CD4-positive, alpha-beta memory T cell (primary cell): Measurements from ENCODE around the gene DIAPH2. TPM values are rescaled to one million over a fixed set of nuclear protein-coding genes. Genes with fewer than 3 reads are reported as not detected.

Experiments
- CTCF ChIA-PET: fragments of 350-600 bp; sonication (Branson Sonifier 250); formaldehyde crosslinking; loops from one replicate; lab custom pipeline; 2021; ENCODE audit warnings: inconsistent platforms; ENCODE audit not compliant: partially characterized antibody; lab: Charles Lee
- POLR2A ChIA-PET: fragments of 350-600 bp; sonication (Branson Sonifier 250); formaldehyde crosslinking; loops from one replicate; lab custom pipeline; 2021; ENCODE audit not compliant: partially characterized antibody; lab: Charles Lee
- DNase-seq, 5 donors: peaks; one replicate each; pipeline versions ENCODE4 v3.0.0 to v3.0.0-alpha.2; 2020 to 2022; ENCODE audit warnings: mixed read lengths in 1 of 5
- H3K27ac ChIP-seq: one replicate; pipeline ENCODE4 v1.7.0; 2013; ENCODE audit warnings: low read depth, low read length
- H3K27me3 ChIP-seq: 2 replicates; pipeline ENCODE4 v1.7.0; 2013; ENCODE audit warnings: mild to moderate bottlenecking, low read length, moderate library complexity; ENCODE audit not compliant: insufficient read depth
- H3K36me3 ChIP-seq: 2 replicates; pipeline ENCODE4 v1.7.0; 2013; ENCODE audit warnings: mild to moderate bottlenecking, low read length, moderate library complexity; ENCODE audit not compliant: insufficient read depth
- H3K4me1 ChIP-seq: 2 replicates; pipeline ENCODE4 v1.7.0; 2013; ENCODE audit warnings: mild to moderate bottlenecking, low read length, moderate library complexity; ENCODE audit not compliant: insufficient read depth
- H3K4me3 ChIP-seq, 2 donors: one replicate each; pipeline ENCODE4 v1.7.0; 2013; ENCODE audit warnings: low read length in 2 of 2, mild to moderate bottlenecking in 1 of 2
- H3K9me3 ChIP-seq, 2 donors: one replicate each; pipeline ENCODE4 v1.7.0; 2013; ENCODE audit warnings: low read length in 2 of 2, control low read depth in 1 of 2; ENCODE audit not compliant: control insufficient read depth in 1 of 2
- H3K27ac Mint-ChIP-seq, 7 donors: one replicate each; pipeline ENCODE4 v1.8.0; 2020 to 2021; ENCODE audit warnings: mixed read lengths in 7 of 7, mild to moderate bottlenecking in 6 of 7, inconsistent platforms in 3 of 7, moderate library complexity in 3 of 7
- H3K27me3 Mint-ChIP-seq, 2 donors: one replicate each; pipeline ENCODE4 v1.8.0; 2020 to 2021; ENCODE audit warnings: mixed read lengths in 2 of 2
- H3K36me3 Mint-ChIP-seq, 2 donors: one replicate each; pipeline ENCODE4 v1.8.0; 2020 to 2021; ENCODE audit warnings: mixed read lengths in 2 of 2, inconsistent platforms in 1 of 2, mild to moderate bottlenecking in 1 of 2
- H3K4me1 Mint-ChIP-seq, 4 donors: one replicate each; pipeline ENCODE4 v1.8.0; 2020 to 2021; ENCODE audit warnings: mixed read lengths in 4 of 4, mild to moderate bottlenecking in 1 of 4
- H3K4me3 Mint-ChIP-seq, 8 donors: one replicate each; pipeline ENCODE4 v1.8.0; 2020 to 2021; ENCODE audit warnings: mixed read lengths in 8 of 8, mild to moderate bottlenecking in 7 of 8, moderate library complexity in 6 of 8, inconsistent platforms in 3 of 8
- H3K9me3 Mint-ChIP-seq, 8 donors: one replicate each; pipeline ENCODE4 v1.8.0; 2020 to 2021; ENCODE audit warnings: mixed read lengths in 8 of 8, mild to moderate bottlenecking in 5 of 8, inconsistent platforms in 3 of 8, moderate library complexity in 1 of 8
- intact Hi-C: fragments of 100-400 bp; cut with micrococcal nuclease; formaldehyde crosslinking; loops from one replicate; pipeline ENCODE4 v1.15.1; 2023
- polyA plus RNA-seq, 2 donors: library from polyadenylated mRNA; unstranded; fragments of 300-500 nt; fragmentation: Illumina TruSeq; gene quantifications; one replicate each; pipeline ENCODE4 v1.2.3, GENCODE V29; 2021
- total RNA-seq, 2 experiments: library from RNA; stranded (reverse); gene quantifications; one replicate each; pipeline ENCODE4 v1.2.3, GENCODE V29; 2021

Gene DIAPH2
- total and polyA plus RNA-seq, 4 experiments from 2014 or later = 9.6 to 13.8 (median 11.6) TPM

- Mint-ChIP-seq H3K4me1 (peaks cover 0 to 5% (median 2%) of the 10 kb centered on the region in 4 donors), H3K27me3 (no peaks in the 10 kb centered on the region), H3K27ac (no peak overlapping the region), H3K36me3 (peaks cover 0 to 4% of the 10 kb centered on the region in 2 donors), H3K9me3 (no peaks in the 10 kb centered on the region), H3K4me3 (no peak overlapping the region)
- intact Hi-C loops = no loop called here
- Histone ChIP-seq H3K27ac (no peak overlapping the region), H3K4me1 (no peaks in the 10 kb centered on the region), H3K36me3 (no peaks in the 10 kb centered on the region), H3K9me3 (no peaks in the 10 kb centered on the region), H3K27me3 (no peaks in the 10 kb centered on the region), H3K4me3 (no peak overlapping the region)
- CTCF ChIA-PET = no interaction called here
- no peak for DNase-seq
- POLR2A ChIA-PET = no interaction called here
Observed at GRCh38 chrX:97065973-97066372, 381.3 kb downstream of the DIAPH2 start.

- H3K4me3 Mint-ChIP-seq = no peak overlapping the region
- ChIA-PET POLR2A (no interaction called here), CTCF (no interaction called here)
- peaks cover 0 to 4% of the 10 kb centered on the region in 2 donors for H3K36me3 Mint-ChIP-seq
- Histone ChIP-seq H3K9me3 (no peaks in the 10 kb centered on the region), H3K27me3 (no peaks in the 10 kb centered on the region), H3K4me1 (no peaks in the 10 kb centered on the region), H3K36me3 (no peaks in the 10 kb centered on the region), H3K27ac (no peak overlapping the region), H3K4me3 (no peak overlapping the region)
- intact Hi-C loops = no loop called here
- no peak for DNase-seq
- H3K9me3 Mint-ChIP-seq = no peaks in the 10 kb centered on the region
- H3K4me1 Mint-ChIP-seq = peaks cover 0 to 5% (median 2%) of the 10 kb centered on the region in 4 donors
- H3K27ac Mint-ChIP-seq = no peak overlapping the region
- H3K27me3 Mint-ChIP-seq = no peaks in the 10 kb centered on the region
Observed at GRCh38 chrX:97066381-97066780, 381.7 kb downstream of the DIAPH2 start.

DNA sequence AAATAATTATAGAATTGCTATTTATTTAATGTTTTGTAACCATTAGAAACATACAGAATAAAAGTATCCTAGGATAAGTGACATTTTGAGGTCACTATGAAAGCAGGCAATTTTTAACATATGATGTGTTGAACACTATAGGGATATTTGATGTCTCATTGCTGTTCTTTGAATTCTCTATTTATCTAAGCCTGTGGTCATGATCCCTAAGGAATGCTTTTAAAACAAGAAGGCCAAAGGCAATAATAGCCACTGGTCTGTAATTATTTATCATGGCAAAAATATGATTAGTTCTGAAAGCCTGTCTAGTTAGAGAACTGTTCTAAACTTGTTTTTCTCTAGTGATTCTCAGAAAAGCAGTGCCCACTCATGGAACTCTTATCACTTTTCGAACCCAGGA lies 385.7 kb downstream of the DIAPH2 start:
- H3K9me3 Mint-ChIP-seq = no peaks in the 10 kb centered on the region
- Histone ChIP-seq H3K4me3 (no peak overlapping the region), H3K36me3 (no peaks in the 10 kb centered on the region), H3K27me3 (no peaks in the 10 kb centered on the region), H3K9me3 (no peaks in the 10 kb centered on the region), H3K27ac (no peak overlapping the region), H3K4me1 (no peaks in the 10 kb centered on the region)
- H3K4me3 Mint-ChIP-seq = no peak overlapping the region
- intact Hi-C loops = no loop called here
- DNase-seq = no peak
- no peaks in the 10 kb centered on the region for H3K27me3 Mint-ChIP-seq
- CTCF ChIA-PET = no interaction called here
- POLR2A ChIA-PET = no interaction called here
- no peak overlapping the region for H3K27ac Mint-ChIP-seq
- no peaks in the 10 kb centered on the region for H3K4me1 Mint-ChIP-seq
- peaks cover 0 to 7% of the 10 kb centered on the region in 2 donors for H3K36me3 Mint-ChIP-seq

DNA sequence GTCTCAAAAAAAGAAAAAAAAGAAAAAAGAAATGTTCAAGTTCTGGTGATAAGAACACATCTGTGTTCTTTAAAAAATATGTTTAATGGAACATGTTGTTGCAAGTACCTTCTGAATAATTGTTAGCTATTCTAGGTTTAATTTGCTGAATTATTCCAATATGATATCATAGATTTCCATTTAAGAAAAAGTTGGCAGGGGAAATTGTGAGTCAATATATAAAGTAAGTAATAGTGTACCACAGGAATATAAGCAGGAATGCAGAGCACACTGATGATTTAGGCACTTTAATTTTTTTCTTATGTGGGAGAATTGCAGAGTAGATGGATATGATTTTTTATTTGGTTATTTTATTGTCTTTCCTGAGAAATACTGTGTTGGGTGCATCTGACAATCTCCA lies 389.8 kb downstream of the DIAPH2 start:
- H3K4me1 ChIP-seq = no peaks in the 10 kb centered on the region
- Mint-ChIP-seq H3K27ac (no peak overlapping the region), H3K36me3 (peaks cover 0 to 13% of the 10 kb centered on the region in 2 donors), H3K27me3 (no peaks in the 10 kb centered on the region), H3K4me3 (no peak overlapping the region), H3K9me3 (no peaks in the 10 kb centered on the region), H3K4me1 (no peaks in the 10 kb centered on the region)
- H3K27ac ChIP-seq = no peak overlapping the region
- no peak for DNase-seq
- H3K36me3 ChIP-seq = no peaks in the 10 kb centered on the region
- ChIA-PET CTCF (no interaction called here), POLR2A (no interaction called here)
- no peak overlapping the region for H3K4me3 ChIP-seq
- H3K27me3 ChIP-seq = no peaks in the 10 kb centered on the region
- H3K9me3 ChIP-seq = no peaks in the 10 kb centered on the region
- intact Hi-C loops = no loop called here

- ChIA-PET CTCF (no interaction called here), POLR2A (no interaction called here)
- Histone ChIP-seq H3K36me3 (no peaks in the 10 kb centered on the region), H3K27me3 (no peaks in the 10 kb centered on the region), H3K4me3 (no peak overlapping the region), H3K9me3 (no peaks in the 10 kb centered on the region), H3K4me1 (no peaks in the 10 kb centered on the region), H3K27ac (no peak overlapping the region)
- Mint-ChIP-seq H3K27me3 (no peaks in the 10 kb centered on the region), H3K4me3 (no peak overlapping the region), H3K4me1 (no peaks in the 10 kb centered on the region), H3K36me3 (peaks cover 3 to 4% of the 10 kb centered on the region in 2 donors), H3K9me3 (no peaks in the 10 kb centered on the region), H3K27ac (no peak overlapping the region)
- no peak for DNase-seq
- intact Hi-C loops = no loop called here
Observed at GRCh38 chrX:97089116-97089515, 404.5 kb downstream of the DIAPH2 start.

GRCh38 chrX:97096385-97096784 lies 411.7 kb downstream of the DIAPH2 start:
- no peaks in the 10 kb centered on the region for H3K4me1 ChIP-seq
- Mint-ChIP-seq H3K4me3 (no peak overlapping the region), H3K27ac (no peak overlapping the region), H3K36me3 (peaks cover 0 to 10% of the 10 kb centered on the region in 2 donors), H3K4me1 (no peaks in the 10 kb centered on the region), H3K9me3 (no peaks in the 10 kb centered on the region), H3K27me3 (no peaks in the 10 kb centered on the region)
- no peaks in the 10 kb centered on the region for H3K36me3 ChIP-seq
- no peaks in the 10 kb centered on the region for H3K27me3 ChIP-seq
- DNase-seq = no peak
- no peak overlapping the region for H3K27ac ChIP-seq
- H3K4me3 ChIP-seq = no peak overlapping the region
- POLR2A ChIA-PET = no interaction called here
- H3K9me3 ChIP-seq = no peaks in the 10 kb centered on the region
- intact Hi-C loops = no loop called here
- CTCF ChIA-PET = no interaction called here

DNA sequence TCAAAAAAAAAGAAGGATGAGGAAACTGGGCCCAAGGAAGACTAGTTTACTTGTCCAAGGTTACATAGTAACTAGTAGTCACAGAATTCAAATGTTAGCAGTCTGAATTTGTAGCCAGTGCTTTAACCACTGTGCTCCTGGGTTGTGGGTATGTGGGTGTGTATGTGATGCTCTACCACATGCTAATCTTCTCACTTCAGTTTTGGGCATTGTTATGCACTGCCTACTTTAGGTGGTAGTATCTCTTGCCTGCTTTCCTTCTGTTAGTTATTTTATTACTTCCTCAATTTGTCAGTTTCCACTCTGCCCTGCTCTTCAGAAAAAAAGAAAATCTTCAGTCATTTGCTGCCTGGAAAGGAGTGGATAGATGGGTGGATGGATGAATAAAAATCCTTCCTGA lies 418.3 kb downstream of the DIAPH2 start:
- no peak for DNase-seq
- ChIA-PET CTCF (no interaction called here), POLR2A (no interaction called here)
- Mint-ChIP-seq H3K4me3 (no peak overlapping the region), H3K9me3 (no peaks in the 10 kb centered on the region), H3K27ac (peak overlapping the region in 1 of 7 donors; percentile 5), H3K27me3 (no peaks in the 10 kb centered on the region), H3K4me1 (no peaks in the 10 kb centered on the region), H3K36me3 (peaks cover 0 to 14% of the 10 kb centered on the region in 2 donors)
- Histone ChIP-seq H3K4me1 (no peaks in the 10 kb centered on the region), H3K4me3 (no peak overlapping the region), H3K27ac (no peak overlapping the region), H3K27me3 (no peaks in the 10 kb centered on the region), H3K9me3 (no peaks in the 10 kb centered on the region), H3K36me3 (no peaks in the 10 kb centered on the region)
- intact Hi-C loops = no loop called here

DNA sequence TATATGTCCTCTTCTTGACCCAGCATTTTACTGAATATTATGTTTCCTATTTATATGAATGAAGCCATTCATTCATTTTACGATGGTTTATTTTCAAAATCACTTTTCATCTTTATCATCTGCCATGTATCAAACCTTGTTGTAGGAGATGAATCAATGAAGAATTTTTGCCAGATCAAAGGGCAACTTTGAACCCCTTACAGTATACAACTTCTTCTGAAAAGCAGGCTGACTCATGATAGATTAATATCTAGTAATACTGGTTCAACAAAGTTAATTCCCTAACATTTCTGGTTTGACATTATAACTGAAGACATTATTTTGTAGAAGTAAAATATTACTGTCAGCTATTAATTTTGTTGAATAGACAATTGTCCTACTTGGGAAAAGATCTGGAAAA lies 425.1 kb downstream of the DIAPH2 start:
- CTCF ChIA-PET = no interaction called here
- no peaks in the 10 kb centered on the region for H3K9me3 ChIP-seq
- POLR2A ChIA-PET = no interaction called here
- no peak overlapping the region for H3K4me3 ChIP-seq
- DNase-seq = no peak
- H3K27me3 Mint-ChIP-seq = no peaks in the 10 kb centered on the region
- no peak overlapping the region for H3K27ac ChIP-seq
- H3K4me1 Mint-ChIP-seq = no peaks in the 10 kb centered on the region
- no peak overlapping the region for H3K4me3 Mint-ChIP-seq
- H3K36me3 Mint-ChIP-seq = peaks cover 0 to 5% of the 10 kb centered on the region in 2 donors
- H3K27me3 ChIP-seq = no peaks in the 10 kb centered on the region
- H3K36me3 ChIP-seq = no peaks in the 10 kb centered on the region
- intact Hi-C loops = no loop called here
- no peaks in the 10 kb centered on the region for H3K9me3 Mint-ChIP-seq
- H3K4me1 ChIP-seq = no peaks in the 10 kb centered on the region
- no peak overlapping the region for H3K27ac Mint-ChIP-seq
